CD4-positive, alpha-beta T cell treated with Interleukin-10 for 1 hour (primary cell): ENCODE results near the gene NDUFB3.
A peak's percentile ranks its signal among the peaks of the same experiment; 100 is the strongest.
"Not testable (repeated sequence)": the region's sequence is repeated elsewhere in the genome, so short reads cannot be mapped to it uniquely, and the experiment has no call there.

ENCODE experiments used
- DNase-seq: peaks from one replicate; pipeline ENCODE4 v3.0.0-alpha.2; 2020

The NDUFB3 gene

DNA sequence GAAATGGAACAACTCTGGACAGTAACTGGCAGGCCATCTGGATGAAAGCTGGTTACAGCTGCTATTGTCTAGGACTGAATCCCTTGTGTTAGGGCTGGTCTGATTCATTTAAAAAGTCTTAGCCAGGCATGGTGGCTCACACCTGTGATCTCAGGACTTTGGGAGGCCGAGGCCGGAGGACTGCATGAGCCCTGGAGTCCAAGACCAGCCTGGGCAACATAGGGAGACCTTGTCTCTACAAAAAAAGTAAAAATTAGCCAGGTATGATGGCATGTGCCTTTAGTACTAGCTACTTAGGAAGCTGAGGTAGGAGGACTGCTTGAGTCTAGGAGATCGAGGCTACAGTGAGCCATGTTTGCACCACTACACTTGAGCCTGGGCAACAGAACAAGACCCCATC is 28.7 kb downstream of the NDUFB3 start:
- no peak for DNase-seq

- no peak for DNase-seq
Measured at GRCh38 chr2:201105759-201106158, 34.0 kb downstream of the NDUFB3 start.

DNA sequence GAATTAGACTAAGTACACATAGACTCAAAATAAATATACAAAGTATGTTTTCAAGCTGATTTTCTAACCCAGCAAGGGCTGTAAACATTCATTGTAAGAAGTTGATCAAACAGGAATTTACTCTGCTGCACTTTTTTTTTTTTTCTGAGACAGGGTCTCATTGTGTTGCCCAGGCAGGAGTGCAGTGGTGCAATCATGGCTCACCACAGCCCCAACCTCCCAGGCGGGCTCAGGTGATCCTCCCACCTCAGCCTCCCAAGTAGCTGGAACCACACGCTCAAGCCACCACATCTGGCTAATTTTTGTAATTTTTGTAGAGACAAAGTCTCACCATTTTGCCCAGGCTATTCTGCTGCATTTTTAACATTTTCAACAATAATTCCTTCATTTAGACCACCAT is 35.8 kb downstream of the NDUFB3 start:
- no peak for DNase-seq

GRCh38 chr2:201108341-201108740 is 36.5 kb downstream of the NDUFB3 start:
- no peak for DNase-seq

GRCh38 chr2:201109186-201109585 is 37.4 kb downstream of the NDUFB3 start:
- no peak for DNase-seq

DNA sequence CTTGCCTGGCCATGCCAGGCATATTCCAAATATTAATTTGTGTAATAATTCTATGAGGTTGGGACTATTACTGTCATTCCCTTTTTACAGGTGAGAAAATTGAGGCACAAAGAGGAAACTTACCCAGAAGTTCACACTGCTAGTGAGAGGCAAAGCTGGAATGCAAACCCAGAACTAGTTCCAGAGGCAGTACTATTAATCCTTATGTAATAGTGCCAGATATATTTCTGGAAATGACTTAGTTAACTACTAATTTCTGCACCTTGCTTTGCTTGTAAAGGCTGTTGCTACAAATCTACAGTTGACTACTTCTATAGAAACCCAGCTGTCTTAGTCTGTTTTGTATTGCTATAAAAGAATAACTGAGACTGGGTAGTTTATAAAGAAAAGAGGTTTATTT is 38.8 kb downstream of the NDUFB3 start:
- DNase-seq: no peak

DNA sequence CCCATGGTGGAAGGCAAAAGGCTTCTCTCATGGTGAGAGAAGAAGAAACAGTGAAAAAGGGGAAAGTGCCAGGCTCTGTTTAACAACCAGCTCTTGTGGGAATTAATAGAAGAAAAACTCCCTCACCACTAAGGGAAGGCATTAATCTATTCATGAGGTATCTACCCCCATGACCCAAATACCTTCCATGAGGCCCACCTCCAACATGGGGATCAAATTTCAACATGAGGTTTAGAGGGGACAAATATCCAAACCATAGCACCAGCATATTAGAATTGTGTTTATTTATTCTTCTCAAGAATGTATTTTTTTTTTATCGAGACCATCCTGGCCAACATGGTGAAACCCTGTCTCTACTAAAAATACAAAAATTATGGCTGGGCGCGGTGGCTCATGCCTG is 39.3 kb downstream of the NDUFB3 start:
- no peak for DNase-seq

GRCh38 chr2:201114350-201114749 is 42.5 kb downstream of the NDUFB3 start:
- DNase-seq: no peak

DNA sequence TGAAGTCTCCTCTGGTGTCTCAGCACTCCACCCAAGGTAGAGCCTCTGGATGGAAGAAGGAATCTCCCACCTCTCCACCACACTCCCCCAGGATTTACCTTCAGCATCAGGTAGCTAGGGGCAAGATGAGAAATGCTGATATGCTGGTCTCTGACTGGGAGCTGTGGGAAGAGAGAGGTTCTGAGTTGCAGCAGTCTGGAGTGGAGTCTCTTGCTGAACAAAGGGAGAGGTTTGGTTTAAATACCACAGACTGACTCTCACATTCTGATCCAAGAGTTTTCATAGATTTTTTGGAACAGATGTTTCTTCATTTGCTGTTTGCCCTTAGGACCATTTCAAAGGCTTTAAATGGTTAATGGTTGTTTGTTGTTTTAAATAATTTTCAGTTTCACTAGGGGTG is 43.0 kb downstream of the NDUFB3 start:
- no peak for DNase-seq

GRCh38 chr2:201116115-201116958 is 44.5 kb downstream of the NDUFB3 start, which contains the start of gene CFLAR:
CFLAR (plus strand) TSS chr2:201116164; CDS start chr2:201129866, 13,702 bp downstream.
- peak; percentile 88 for DNase-seq

DNA sequence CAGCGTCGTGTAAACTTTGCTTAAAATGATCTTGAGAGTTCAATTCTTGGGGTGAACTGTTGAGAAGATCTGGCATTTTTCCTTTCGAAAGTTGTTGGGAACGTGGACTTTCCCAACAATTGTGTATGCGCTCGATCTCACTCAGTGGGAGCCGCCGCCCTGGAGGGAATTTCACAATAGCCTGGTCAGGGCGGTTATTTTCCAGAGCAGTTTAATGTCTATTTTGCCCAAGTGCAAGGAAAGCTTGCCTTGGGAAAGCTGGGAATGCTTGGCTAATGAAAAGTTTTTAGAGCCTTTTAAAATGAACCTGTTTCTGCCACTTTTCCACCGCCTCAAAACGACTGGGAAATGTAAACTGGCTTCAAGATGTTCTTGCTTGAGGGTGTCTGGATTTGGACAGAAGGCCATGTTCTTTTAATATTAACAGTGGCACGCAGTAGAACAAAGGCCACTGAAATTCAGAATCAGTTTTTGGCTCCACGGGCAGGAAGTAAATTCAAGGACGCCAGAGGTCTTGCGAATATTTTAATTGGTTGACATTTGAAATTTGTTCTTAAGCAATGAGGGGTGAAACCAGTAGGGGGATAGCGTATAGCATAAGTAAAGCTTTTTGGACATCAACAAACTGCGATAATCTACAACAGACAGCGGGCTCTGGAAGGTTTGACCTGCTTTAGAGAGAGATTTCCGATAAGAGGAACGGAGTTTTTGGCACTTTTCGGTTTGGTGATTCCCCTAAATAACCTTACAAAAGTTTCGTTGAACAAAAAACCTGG is 45.3 kb downstream of the NDUFB3 start:
- DNase-seq: peak; percentile 83

GRCh38 chr2:201117735-201118094 is 45.9 kb downstream of the NDUFB3 start:
- DNase-seq: not testable (repeated sequence)

- peak; percentile 91 for DNase-seq
Measured at GRCh38 chr2:201118121-201118960, 46.5 kb downstream of the NDUFB3 start.

DNA sequence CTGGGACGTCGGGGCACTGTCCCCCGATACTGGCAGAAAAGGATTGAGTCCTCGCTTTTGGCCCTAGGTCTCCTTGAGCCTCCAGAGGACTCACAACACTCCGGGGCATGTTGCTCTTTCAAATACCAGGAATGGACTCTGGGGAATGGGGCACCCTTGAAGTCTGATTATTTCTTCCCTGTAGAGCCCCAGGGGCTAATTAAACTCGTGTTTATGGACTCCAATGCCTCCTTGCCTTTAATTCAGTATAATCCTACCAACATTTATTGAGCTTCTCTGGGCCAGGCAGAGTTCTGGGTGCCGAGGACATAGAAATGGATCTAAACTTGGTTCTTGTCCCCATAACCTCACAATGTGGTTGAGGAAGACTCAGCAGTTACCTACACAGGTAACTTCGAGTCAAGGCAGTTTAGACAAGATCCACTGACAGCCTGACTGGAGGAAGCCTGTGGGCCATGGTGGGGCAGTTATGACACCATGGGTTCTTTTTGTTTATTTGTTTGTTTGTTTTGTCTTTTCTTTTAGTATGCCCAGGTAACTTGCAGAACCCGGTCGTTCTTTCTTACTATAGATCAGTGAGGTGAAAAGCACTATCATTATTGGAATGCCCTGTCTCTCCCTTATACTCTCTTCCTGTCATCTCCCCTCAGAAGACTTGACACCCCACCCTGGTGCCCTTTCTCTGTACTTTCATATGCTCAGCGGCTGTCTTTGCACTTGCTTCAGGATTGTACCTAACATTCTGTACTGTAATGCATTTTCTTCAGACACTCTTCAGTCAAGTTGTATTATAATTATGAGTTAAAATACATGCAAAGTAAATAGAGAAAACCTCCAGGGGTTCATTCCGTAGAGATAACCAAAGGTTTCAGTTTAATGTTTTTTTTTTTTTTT is 47.4 kb downstream of the NDUFB3 start:
- peak; percentile 55 for DNase-seq

DNA sequence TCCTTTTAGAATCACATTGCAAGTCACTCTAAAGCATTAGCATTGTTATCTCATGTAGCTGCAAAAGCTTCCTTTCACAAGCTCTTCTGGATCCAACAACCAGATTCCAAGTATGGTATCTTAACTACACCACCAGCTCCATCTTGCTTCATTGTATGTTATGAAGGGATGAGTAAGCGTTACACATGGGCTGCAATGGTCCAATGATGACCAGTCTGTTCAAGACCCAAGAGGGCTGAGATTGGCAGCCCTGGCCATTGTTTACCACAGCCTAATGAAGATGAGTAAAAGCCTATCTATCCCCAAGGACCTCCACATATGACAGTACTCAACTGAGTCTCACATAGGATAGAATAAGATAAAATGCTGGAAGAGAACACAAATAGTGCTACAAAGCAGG is 50.5 kb downstream of the NDUFB3 start:
- DNase-seq: no peak

GRCh38 chr2:201126308-201127151 is 54.7 kb downstream of the NDUFB3 start:
- peak; percentile 61 for DNase-seq

GRCh38 chr2:201127152-201127511 is 55.3 kb downstream of the NDUFB3 start:
- no peak for DNase-seq

- DNase-seq: peak; percentile 59
Measured at GRCh38 chr2:201127570-201127969, 55.8 kb downstream of the NDUFB3 start.

- no peak for DNase-seq
Measured at GRCh38 chr2:201128033-201128432, 56.2 kb downstream of the NDUFB3 start.

GRCh38 chr2:201128933-201129505 is 57.2 kb downstream of the NDUFB3 start:
- DNase-seq: peak; percentile 50
